HL-60/S4 treated with retinoic acid at 250 ng/mL for 4 days and 3 days (cell line): ENCODE results near the gene PITX3.
"Not testable (repeated sequence)": the region's sequence is repeated elsewhere in the genome, so short reads cannot be mapped to it uniquely, and the experiment has no call there.

ENCODE experiments used
- in situ Hi-C: fragments of 300-500 bp; cut with MboI; formaldehyde crosslinking; loops from 2 replicates; pipeline ENCODE4 v1.7.0; 2022; ENCODE audit warnings: low sequenced_read_pairs

The PITX3 gene

DNA sequence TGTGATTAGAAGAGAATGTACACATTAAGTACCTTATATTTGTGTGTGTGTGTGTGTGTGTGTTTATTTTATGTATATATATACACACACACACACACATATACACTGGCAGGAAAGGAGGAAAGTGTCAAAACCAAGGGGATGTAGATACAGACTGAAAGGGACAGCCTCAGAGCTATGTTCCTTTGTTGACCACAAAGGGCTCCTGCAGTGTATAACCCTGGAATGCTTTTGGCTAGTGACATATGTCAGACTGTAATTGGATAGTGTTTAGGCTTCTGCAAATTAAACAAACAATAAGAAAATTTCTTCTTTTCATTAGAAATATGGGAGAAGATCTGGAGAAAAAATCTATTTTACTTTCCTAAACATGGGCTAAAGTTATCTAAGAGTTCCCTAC lies 19.9 kb upstream of the PITX3 start:
- in situ Hi-C loops: no loop called here

DNA sequence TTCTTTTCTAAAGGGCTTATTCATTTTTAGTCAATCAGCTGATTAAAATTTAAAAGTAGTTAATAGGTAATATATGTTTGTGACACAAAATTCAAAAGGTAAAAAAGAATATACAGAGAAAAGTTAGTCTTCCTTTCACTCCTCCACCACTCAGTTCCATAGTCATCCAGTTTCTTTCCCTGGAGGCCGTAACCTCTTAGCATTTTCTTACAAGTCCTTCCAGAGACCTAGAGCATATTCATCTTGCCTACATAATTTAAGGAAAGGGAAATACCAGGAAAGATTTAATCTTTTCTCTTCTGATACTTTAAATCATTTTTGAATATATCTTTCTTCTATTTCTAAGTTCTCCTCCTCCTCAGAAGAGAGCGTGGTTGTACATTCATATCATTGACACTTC lies 14.1 kb upstream of the PITX3 start:
- in situ Hi-C loops: no loop called here

DNA sequence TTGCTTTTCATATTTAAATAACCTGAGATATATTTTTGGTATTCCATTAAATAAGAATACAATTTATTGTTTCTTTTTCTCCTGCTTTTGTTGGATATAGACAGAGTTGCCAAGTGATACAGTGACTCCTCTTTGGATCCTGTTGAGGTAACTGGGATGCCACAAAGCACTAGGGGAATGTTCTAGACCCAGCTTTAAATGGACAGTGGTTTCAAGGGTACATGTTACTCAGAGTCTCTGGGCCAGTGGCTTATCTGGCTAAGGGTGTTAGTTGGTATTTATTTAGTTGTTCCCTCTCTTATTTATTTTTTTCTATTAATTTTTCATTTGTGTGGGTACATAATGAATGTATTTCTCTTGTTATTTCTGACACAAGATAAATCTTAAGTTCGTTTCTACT lies 13.1 kb upstream of the PITX3 start:
- in situ Hi-C loops: no loop called here

DNA sequence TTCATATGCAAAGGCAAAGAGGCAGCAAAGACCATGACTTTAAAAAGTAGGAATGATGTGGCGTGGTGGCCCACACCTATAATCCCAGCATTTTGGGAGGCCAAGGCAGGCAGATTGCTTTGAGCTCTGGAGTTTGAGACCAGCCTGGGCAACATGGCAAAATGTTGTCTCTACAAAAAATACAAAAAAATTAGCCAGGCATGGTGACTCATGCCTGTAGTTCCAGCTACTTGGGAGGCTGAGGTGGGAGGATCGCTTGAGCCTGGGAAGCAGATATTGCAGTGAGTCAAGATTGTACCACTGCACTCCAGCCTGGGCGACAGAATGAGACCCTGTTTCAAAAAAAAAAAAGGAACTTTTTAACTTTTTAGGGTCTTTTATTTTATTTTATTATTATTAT lies 11.2 kb upstream of the PITX3 start:
- in situ Hi-C loops: not testable (repeated sequence)

DNA sequence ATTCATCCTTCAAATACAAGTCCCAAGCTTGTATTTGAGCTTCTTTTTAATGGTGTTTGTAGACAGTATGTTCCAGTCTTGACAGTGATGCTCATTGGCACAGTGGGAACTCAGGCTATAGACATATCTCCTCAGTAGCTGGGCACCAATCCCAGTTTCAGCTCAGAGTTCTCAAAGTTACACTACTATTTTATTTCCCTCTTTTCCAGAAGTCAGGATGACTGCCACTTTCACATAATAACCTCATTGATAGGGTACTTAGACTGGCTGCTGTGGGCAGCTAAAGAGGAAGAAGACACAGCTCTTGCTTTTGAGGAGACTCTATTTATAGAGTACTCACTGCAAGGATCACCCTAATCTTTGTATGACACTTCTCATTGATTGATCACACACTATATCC lies 6.4 kb upstream of the PITX3 start:
- in situ Hi-C loops: loop anchor here (25.0 kb wide), 1 partner anchor 340 kb away; no protein-coding TSS in a partner anchor

DNA sequence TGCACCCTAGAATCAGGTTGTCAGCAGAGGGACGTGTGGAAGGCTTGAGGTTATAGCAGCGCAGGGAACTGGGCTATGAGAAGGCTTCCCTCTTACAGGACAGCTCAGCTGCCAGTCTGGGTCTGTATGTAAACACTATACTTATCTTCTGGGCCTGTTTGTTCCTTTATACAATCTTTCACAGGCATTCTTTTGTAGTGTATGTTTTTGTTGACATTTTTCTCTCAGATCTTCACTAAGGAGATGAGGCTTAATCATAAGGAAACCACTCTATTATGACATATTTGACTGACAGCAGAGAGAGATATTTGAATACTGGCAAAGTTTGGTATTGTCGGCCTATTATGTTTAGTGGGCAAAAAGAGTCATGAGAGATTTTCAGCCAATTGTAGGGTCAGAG lies 4.9 kb upstream of the PITX3 start:
- in situ Hi-C loops: loop anchor here (25.0 kb wide), 1 partner anchor 341 kb away; no protein-coding TSS in a partner anchor

GRCh38 chr10:102245932-102246251 lies 4.6 kb upstream of the PITX3 start:
- in situ Hi-C loops: loop anchor here (25.0 kb wide), 1 partner anchor 341 kb away; no protein-coding TSS in a partner anchor

- in situ Hi-C loops: loop anchor here (25.0 kb wide), 1 partner anchor 342 kb away; no protein-coding TSS in a partner anchor
Measured at GRCh38 chr10:102245082-102245931, 4.0 kb upstream of the PITX3 start, which contains the start of gene GBF1. TSS of gene GBF1 (plus strand) at chr10:102245532. CDS start at chr10:102258939, 13,407 bp downstream.

GRCh38 chr10:102243309-102243708 lies 2.0 kb upstream of the PITX3 start:
- in situ Hi-C loops: loop anchor here (25.0 kb wide), 1 partner anchor 344 kb away; no protein-coding TSS in a partner anchor

GRCh38 chr10:102242118-102242485 lies 790 bp upstream of the PITX3 start:
- in situ Hi-C loops: loop anchor here (25.0 kb wide), 1 partner anchor 345 kb away; no protein-coding TSS in a partner anchor

GRCh38 chr10:102241032-102241443 lies 274 bp downstream of the PITX3 start:
- in situ Hi-C loops: loop anchor here (25.0 kb wide), 1 partner anchor 346 kb away; no protein-coding TSS in a partner anchor

DNA sequence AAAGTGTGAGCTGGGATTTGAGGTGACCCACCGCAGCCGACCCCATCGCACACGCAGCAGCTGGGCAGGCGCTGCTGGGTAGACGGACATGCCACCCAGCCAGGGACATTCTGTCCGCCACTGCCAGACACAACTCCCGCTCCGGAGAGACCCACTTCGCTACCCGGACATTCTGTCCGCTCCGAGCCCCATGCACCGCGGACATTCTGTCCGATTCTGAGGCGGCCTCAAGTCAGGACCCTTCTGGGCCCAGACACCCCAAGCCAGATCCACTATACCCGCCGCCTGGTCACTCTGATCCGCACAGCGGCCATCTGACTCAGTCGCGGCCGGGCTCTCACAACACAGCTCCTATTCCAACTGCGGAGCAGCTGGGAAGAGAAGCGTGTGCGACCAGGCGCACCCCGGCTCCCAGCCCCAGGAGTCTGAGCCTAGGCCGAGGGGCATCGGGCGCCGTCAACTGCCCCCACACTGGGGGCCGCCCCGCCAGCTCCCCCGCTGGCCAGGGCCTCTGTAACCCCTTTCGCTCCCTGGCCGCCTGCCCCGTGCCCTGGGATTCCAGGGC lies 763 bp downstream of the PITX3 start:
- in situ Hi-C loops: loop anchor here (25.0 kb wide), 1 partner anchor 347 kb away; no protein-coding TSS in a partner anchor

GRCh38 chr10:102237711-102238252 lies 3.5 kb downstream of the PITX3 start:
- in situ Hi-C loops: loop anchor here (10.0 to 25.0 kb wide), 2 partner anchors 117 to 350 kb away; no protein-coding TSS in a partner anchor

- in situ Hi-C loops: loop anchor here (10.0 to 25.0 kb wide), 2 partner anchors 119 to 351 kb away; no protein-coding TSS in a partner anchor
Measured at GRCh38 chr10:102236006-102236405, 5.3 kb downstream of the PITX3 start.

- in situ Hi-C loops: loop anchor here (10.0 to 25.0 kb wide), 2 partner anchors 119 to 352 kb away; no protein-coding TSS in a partner anchor
Measured at GRCh38 chr10:102235598-102235920, 5.8 kb downstream of the PITX3 start.

DNA sequence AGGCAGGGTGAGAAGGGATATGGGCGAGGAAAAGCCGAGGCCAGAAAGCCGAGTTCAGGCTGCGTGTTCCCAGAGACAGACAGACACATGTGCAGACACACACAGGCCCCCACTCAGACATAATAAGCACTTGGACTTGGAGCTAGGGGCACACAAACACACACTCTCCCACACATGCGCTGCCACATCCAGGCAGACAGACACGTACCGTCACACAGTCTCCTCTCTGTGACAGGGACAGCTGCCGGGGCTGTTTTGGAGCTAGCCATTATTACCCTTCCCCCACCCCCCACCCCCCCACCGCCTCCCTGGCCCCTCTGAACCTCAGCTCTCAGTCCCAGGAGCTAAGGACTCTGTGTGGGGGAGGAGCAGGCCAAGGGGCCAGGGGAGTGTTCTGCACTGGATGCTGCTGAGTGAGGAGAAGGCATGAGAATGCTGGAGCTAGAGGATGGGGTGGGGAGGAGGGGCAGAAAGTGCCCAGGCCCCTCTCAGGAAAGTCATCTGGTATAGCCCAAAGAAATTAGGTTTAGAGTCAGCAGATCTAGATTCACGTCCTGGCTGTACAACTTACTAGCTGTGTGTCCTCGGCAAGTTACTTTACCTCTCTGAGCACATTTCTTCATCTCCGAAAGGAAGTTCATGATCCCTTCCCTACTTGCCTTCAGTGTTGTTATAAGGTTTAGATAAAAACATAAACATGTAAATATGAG lies 6.3 kb downstream of the PITX3 start:
- in situ Hi-C loops: loop anchor here (10.0 to 25.0 kb wide), 2 partner anchors 120 to 352 kb away; no protein-coding TSS in a partner anchor

- in situ Hi-C loops: loop anchor here (10.0 to 25.0 kb wide), 2 partner anchors 121 to 353 kb away; no protein-coding TSS in a partner anchor
Measured at GRCh38 chr10:102233997-102234396, 7.3 kb downstream of the PITX3 start.

DNA sequence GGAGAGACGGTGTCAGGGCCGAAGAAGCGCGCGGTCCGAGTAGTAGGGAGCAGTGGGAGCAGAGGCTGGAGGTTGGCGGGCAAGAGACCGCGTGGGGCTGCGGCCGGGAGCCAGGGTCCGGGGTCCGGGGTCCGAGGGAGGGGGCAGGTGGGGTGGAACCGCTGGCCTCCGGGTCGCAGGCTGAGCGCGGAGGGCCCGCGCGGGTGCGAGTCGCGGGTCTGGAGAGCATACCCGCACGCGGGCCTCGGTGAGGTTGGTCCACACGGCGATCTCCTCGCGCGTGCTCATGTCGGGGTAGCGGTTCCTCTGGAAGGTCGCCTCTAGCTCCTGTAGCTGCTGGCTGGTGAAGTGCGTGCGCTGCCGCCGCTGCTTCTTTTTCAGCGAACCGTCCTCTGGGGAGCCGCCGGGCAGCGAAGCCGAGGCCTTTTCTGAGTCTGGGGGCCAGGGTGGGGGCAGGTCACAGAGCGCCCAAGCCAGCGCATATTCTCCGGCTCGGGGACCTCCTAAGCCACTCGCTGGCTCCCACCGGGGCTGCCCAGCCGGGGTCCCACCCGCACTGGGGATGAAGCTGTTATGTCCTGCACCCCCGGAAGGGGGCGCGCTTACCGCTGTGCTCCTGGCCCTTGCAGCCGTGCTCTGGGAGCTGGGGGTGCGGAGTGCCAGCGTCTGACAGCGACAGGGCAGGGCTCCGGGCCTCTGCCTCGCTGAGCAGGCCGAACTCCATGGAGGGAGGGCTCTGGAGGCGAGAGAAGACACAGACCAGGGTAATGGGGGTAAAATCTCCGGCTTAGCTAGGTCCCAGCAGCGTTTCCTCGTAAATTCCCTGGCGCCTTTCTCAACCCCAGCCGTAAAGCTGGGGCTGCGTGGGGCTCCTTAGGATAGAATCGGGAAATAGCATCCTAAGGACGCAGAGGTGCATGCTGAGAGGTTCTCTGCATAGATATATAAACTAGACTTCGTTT lies 9.7 kb downstream of the PITX3 start:
- in situ Hi-C loops: loop anchor here (10.0 to 25.0 kb wide), 2 partner anchors 123 to 356 kb away; no protein-coding TSS in a partner anchor

DNA sequence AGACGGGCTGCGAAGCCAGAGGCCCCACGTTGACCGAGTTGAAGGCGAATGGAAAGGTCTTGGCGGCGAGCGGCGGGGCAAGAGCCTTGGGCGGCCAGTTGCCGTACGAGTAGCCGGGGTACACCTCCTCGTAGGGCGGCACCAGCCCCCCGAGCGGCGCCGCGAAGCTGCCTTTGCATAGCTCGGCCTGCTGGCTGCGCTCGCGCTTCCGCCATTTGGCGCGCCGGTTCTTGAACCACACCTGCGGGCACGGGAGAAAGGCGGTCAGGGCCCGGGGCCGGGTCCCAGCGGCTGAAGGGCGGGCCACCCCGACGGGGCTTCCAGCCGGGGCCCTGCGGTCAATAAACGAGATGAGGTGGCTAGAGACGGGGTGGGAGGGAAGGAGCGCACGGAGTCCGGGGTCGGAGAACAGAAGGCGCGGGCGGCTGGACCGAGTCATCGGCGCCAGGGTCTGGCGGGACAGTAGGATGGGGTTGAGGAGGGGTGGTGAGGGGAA lies 10.4 kb downstream of the PITX3 start:
- in situ Hi-C loops: loop anchor here (10.0 to 25.0 kb wide), 2 partner anchors 124 to 356 kb away; no protein-coding TSS in a partner anchor
